ENCODE data around the gene GATA2.

GRCh38 chr3:128457937-128458336 lies 35.1 kb downstream of the GATA2 start:
- no peak for TF ChIP-seq CTCF (IDR thresholded peaks at IDR 0.05; ENCODE audit: insufficient read depth, low read length, poor library complexity, severe bottlenecking)
- no peak for TF ChIP-seq EZH2phosphoT487 (conservative IDR thresholded peaks at IDR 0.05; ENCODE audit: low read length)

All from SU-DHL-6 (cell line).